ENCODE results near the gene TMEM94.

- TF ChIP-seq CTCF (IDR thresholded peaks at IDR 0.05; ENCODE audit: poor library complexity), result no peak
- no peak for TF ChIP-seq EZH2 (IDR thresholded peaks at IDR 0.05; ENCODE audit: borderline replicate concordance)
- no peak for TF ChIP-seq EZH2phosphoT487 (IDR thresholded peaks at IDR 0.05; ENCODE audit: low read depth, severe bottlenecking, unreplicated experiment)
Measured at GRCh38 chr17:75542229-75542628, 85.8 kb downstream of the TMEM94 start.

Measured in hepatocyte (in vitro differentiated cells).